ENCODE measurements around the gene HAUS6.

GRCh38 chr9:19028835-19029451 lies 73.8 kb downstream of the HAUS6 start:
- TF ChIP-seq CTCF (IDR thresholded peaks at IDR 0.05) (peak; percentile 70 to 75 (median 72)), POLR2A (IDR thresholded peaks at IDR 0.05) (no peak), POLR2AphosphoS5 (IDR thresholded peaks at IDR 0.05) (no peak)

All from transverse colon (tissue), 4 donors.